Esophagus muscularis mucosa (tissue), 4 donors: ENCODE results near the gene TRPC4AP.

ENCODE experiments used
- EP300 ChIP-seq: sonication (generic); formaldehyde crosslinking; IDR thresholded peaks from one replicate; pipeline ENCODE4 v1.6.1; 2017; ENCODE audit warnings: antibody characterized with exemption
- POLR2AphosphoS5 ChIP-seq, 2 donors: sonication (generic); formaldehyde crosslinking; IDR thresholded peaks; one replicate each; pipeline ENCODE4 v1.6.1; 2017; ENCODE audit warnings: antibody characterized with exemption in 2 of 2
- TF ChIP-seq, protein P1 (sequence below), 3 experiments: fragments of 200-600 bp in 2 of 3; fragments of 450-650 bp in 1 of 3; sonication (generic) in 2 of 3; IDR thresholded peaks; one replicate each; pipeline ENCODE4 v1.5.1; 2017 to 2019; ENCODE audit warnings: antibody characterized with exemption in 3 of 3, mild to moderate bottlenecking in 2 of 3, moderate library complexity in 1 of 3

- TF ChIP-seq, protein P1, sequence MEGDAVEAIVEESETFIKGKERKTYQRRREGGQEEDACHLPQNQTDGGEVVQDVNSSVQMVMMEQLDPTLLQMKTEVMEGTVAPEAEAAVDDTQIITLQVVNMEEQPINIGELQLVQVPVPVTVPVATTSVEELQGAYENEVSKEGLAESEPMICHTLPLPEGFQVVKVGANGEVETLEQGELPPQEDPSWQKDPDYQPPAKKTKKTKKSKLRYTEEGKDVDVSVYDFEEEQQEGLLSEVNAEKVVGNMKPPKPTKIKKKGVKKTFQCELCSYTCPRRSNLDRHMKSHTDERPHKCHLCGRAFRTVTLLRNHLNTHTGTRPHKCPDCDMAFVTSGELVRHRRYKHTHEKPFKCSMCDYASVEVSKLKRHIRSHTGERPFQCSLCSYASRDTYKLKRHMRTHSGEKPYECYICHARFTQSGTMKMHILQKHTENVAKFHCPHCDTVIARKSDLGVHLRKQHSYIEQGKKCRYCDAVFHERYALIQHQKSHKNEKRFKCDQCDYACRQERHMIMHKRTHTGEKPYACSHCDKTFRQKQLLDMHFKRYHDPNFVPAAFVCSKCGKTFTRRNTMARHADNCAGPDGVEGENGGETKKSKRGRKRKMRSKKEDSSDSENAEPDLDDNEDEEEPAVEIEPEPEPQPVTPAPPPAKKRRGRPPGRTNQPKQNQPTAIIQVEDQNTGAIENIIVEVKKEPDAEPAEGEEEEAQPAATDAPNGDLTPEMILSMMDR (IDR thresholded peaks at IDR 0.05), result no peak
- TF ChIP-seq POLR2AphosphoS5 (IDR thresholded peaks at IDR 0.05), result no peak
- no peak for TF ChIP-seq EP300
Measured at GRCh38 chr20:35088231-35089145, 4.1 kb downstream of the TRPC4AP start.
